ENCODE results near the gene COP1. TPM values are rescaled to one million over a fixed set of nuclear protein-coding genes. Genes with fewer than 3 reads are reported as not detected.

COP1 gene
- total and polyA plus RNA-seq, 2 of the 8 experiments (the other 6 are each of a cell fraction or from before 2014, with no cell fraction given) = 26.2 to 44.9 TPM

DNA sequence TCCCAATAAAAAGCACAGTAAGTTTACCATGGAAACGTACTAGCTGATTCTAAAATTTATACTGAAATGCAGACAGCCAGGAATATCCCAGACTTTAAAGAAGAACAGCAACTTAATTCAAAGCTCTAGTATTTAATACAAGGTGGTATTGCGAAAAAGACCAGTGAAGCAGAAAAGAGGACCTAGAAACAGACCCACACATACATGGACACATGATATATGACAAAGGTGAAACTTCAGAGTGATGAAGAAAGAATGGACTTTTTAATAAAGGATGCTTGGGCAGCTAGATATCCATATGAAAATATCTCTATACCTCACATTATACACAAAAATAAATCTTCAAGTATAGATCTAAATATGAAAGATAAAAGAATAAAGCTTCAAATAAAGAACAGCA is 62.6 kb downstream of the COP1 start (continued):
- TF ChIP-seq, protein P1, sequence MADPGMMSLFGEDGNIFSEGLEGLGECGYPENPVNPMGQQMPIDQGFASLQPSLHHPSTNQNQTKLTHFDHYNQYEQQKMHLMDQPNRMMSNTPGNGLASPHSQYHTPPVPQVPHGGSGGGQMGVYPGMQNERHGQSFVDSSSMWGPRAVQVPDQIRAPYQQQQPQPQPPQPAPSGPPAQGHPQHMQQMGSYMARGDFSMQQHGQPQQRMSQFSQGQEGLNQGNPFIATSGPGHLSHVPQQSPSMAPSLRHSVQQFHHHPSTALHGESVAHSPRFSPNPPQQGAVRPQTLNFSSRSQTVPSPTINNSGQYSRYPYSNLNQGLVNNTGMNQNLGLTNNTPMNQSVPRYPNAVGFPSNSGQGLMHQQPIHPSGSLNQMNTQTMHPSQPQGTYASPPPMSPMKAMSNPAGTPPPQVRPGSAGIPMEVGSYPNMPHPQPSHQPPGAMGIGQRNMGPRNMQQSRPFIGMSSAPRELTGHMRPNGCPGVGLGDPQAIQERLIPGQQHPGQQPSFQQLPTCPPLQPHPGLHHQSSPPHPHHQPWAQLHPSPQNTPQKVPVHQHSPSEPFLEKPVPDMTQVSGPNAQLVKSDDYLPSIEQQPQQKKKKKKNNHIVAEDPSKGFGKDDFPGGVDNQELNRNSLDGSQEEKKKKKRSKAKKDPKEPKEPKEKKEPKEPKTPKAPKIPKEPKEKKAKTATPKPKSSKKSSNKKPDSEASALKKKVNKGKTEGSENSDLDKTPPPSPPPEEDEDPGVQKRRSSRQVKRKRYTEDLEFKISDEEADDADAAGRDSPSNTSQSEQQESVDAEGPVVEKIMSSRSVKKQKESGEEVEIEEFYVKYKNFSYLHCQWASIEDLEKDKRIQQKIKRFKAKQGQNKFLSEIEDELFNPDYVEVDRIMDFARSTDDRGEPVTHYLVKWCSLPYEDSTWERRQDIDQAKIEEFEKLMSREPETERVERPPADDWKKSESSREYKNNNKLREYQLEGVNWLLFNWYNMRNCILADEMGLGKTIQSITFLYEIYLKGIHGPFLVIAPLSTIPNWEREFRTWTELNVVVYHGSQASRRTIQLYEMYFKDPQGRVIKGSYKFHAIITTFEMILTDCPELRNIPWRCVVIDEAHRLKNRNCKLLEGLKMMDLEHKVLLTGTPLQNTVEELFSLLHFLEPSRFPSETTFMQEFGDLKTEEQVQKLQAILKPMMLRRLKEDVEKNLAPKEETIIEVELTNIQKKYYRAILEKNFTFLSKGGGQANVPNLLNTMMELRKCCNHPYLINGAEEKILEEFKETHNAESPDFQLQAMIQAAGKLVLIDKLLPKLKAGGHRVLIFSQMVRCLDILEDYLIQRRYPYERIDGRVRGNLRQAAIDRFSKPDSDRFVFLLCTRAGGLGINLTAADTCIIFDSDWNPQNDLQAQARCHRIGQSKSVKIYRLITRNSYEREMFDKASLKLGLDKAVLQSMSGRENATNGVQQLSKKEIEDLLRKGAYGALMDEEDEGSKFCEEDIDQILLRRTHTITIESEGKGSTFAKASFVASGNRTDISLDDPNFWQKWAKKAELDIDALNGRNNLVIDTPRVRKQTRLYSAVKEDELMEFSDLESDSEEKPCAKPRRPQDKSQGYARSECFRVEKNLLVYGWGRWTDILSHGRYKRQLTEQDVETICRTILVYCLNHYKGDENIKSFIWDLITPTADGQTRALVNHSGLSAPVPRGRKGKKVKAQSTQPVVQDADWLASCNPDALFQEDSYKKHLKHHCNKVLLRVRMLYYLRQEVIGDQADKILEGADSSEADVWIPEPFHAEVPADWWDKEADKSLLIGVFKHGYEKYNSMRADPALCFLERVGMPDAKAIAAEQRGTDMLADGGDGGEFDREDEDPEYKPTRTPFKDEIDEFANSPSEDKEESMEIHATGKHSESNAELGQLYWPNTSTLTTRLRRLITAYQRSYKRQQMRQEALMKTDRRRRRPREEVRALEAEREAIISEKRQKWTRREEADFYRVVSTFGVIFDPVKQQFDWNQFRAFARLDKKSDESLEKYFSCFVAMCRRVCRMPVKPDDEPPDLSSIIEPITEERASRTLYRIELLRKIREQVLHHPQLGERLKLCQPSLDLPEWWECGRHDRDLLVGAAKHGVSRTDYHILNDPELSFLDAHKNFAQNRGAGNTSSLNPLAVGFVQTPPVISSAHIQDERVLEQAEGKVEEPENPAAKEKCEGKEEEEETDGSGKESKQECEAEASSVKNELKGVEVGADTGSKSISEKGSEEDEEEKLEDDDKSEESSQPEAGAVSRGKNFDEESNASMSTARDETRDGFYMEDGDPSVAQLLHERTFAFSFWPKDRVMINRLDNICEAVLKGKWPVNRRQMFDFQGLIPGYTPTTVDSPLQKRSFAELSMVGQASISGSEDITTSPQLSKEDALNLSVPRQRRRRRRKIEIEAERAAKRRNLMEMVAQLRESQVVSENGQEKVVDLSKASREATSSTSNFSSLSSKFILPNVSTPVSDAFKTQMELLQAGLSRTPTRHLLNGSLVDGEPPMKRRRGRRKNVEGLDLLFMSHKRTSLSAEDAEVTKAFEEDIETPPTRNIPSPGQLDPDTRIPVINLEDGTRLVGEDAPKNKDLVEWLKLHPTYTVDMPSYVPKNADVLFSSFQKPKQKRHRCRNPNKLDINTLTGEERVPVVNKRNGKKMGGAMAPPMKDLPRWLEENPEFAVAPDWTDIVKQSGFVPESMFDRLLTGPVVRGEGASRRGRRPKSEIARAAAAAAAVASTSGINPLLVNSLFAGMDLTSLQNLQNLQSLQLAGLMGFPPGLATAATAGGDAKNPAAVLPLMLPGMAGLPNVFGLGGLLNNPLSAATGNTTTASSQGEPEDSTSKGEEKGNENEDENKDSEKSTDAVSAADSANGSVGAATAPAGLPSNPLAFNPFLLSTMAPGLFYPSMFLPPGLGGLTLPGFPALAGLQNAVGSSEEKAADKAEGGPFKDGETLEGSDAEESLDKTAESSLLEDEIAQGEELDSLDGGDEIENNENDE (IDR thresholded peaks at IDR 0.05; ENCODE audit: insufficient replicate concordance, low read length) = no peak
- TF ChIP-seq YY1 (IDR thresholded peaks at IDR 0.05; ENCODE audit: low read depth, low read length) = no peak
- TF ChIP-seq CBX5 (IDR thresholded peaks at IDR 0.05; ENCODE audit: low read depth, low read length) = no peak
- no peak for TF ChIP-seq SP1 (IDR thresholded peaks at IDR 0.05; ENCODE audit: low read depth, low read length)
- no peak for TF ChIP-seq RFX5 (IDR thresholded peaks at IDR 0.05; ENCODE audit: borderline replicate concordance, low read depth, low read length)
- TF ChIP-seq RAD21 (IDR thresholded peaks at IDR 0.05 in 1 of 2, conservative IDR thresholded peaks at IDR 0.05 in 1 of 2; ENCODE audit: low read depth in 2 of 2, low read length in 2 of 2) = no peak
- no peak for TF ChIP-seq POLR2A (IDR thresholded peaks at IDR 0.05; ENCODE audit: control extremely low read depth in 1 of 2, low read depth in 2 of 2, low read length in 2 of 2)
